Nephron progenitor cell (in vitro differentiated cells): Measurements from ENCODE around the gene PLXNC1.
"Not testable (repeated sequence)": the region's sequence is repeated elsewhere in the genome, so short reads cannot be mapped to it uniquely, and the experiment has no call there.

Source experiments
- DNase-seq: peaks from one replicate; pipeline ENCODE4 v3.0.0; 2021
- H3K27ac Mint-ChIP-seq: 2 replicates; pipeline ENCODE4 v1.8.0; 2021; ENCODE audit warnings: mild to moderate bottlenecking, moderate library complexity, mixed read lengths
- H3K27me3 Mint-ChIP-seq: 2 replicates; pipeline ENCODE4 v1.8.0; 2021; ENCODE audit warnings: mild to moderate bottlenecking, low read depth, mixed read lengths; ENCODE audit not compliant: poor library complexity
- H3K36me3 Mint-ChIP-seq: 2 replicates; pipeline ENCODE4 v1.8.0; 2021; ENCODE audit warnings: low read depth, mixed read lengths
- H3K4me1 Mint-ChIP-seq: 2 replicates; pipeline ENCODE4 v1.8.0; 2021; ENCODE audit warnings: mixed read lengths
- H3K4me3 Mint-ChIP-seq: 2 replicates; pipeline ENCODE4 v1.8.0; 2021; ENCODE audit warnings: mild to moderate bottlenecking, moderate library complexity, mixed read lengths
- H3K9me3 Mint-ChIP-seq: 2 replicates; pipeline ENCODE4 v1.8.0; 2021; ENCODE audit warnings: mild to moderate bottlenecking, moderate library complexity, mixed read lengths
- TF ChIP-seq, protein P1 (sequence below): fragments of 200-600 bp; sonication (generic); IDR thresholded peaks from 2 replicates; pipeline ENCODE4 v1.5.0; 2021; ENCODE audit warnings: antibody characterized with exemption

PLXNC1 gene

DNA sequence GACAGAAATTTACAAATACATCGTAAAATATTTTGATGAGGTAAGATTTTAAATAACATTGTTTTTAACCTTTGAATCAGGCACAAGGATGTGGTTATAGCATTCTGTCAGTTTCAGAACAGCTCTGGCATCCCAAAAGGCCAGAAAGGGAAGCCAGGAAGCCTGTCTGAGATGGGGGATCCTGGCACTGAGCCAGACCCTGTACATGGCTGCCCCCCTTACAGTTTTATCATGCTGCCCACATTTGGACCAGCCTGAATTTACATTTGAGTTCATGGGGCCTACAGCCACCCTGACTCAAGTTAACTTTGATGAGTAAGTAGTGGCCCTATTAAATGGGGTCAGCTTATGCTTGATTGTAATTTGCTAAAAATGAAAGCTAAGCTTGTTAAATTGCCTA is 155.6 kb downstream of the PLXNC1 start:
- TF ChIP-seq, protein P1, sequence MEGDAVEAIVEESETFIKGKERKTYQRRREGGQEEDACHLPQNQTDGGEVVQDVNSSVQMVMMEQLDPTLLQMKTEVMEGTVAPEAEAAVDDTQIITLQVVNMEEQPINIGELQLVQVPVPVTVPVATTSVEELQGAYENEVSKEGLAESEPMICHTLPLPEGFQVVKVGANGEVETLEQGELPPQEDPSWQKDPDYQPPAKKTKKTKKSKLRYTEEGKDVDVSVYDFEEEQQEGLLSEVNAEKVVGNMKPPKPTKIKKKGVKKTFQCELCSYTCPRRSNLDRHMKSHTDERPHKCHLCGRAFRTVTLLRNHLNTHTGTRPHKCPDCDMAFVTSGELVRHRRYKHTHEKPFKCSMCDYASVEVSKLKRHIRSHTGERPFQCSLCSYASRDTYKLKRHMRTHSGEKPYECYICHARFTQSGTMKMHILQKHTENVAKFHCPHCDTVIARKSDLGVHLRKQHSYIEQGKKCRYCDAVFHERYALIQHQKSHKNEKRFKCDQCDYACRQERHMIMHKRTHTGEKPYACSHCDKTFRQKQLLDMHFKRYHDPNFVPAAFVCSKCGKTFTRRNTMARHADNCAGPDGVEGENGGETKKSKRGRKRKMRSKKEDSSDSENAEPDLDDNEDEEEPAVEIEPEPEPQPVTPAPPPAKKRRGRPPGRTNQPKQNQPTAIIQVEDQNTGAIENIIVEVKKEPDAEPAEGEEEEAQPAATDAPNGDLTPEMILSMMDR = no peak
- no peak overlapping the region for H3K4me3 Mint-ChIP-seq
- no peaks in the 10 kb centered on the region for H3K27me3 Mint-ChIP-seq
- no peak overlapping the region for H3K27ac Mint-ChIP-seq
- DNase-seq = no peak
- H3K4me1 Mint-ChIP-seq = no peaks in the 10 kb centered on the region
- H3K36me3 Mint-ChIP-seq = peaks cover 56% of the 10 kb centered on the region
- no peaks in the 10 kb centered on the region for H3K9me3 Mint-ChIP-seq

DNA sequence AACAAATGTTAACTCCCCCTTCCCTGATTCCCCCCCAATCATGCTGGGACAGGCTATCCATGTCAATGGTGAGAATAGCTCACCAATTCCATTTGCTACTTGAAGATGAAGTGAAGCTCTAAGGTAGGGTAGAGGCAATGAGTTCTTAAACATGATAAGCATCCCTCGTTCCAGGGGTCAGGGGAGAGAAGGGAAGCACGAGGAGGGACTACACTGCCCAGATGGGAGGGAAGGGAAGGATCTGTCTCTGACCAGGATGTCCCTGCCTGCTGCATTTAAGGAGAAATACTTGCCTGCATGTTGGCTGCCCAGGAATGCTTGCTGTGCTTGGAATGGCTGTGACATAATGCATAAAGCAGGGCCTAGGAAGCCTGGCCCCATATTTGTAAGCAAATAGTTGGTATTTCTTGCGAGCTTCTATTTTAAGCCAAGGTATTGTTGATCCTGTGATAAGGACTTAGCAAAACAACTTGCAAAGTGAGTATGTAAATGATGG is 156.2 kb downstream of the PLXNC1 start:
- Mint-ChIP-seq H3K9me3 (no peaks in the 10 kb centered on the region), H3K27me3 (no peaks in the 10 kb centered on the region), H3K27ac (peak overlapping the region; percentile 74), H3K36me3 (peaks cover 59% of the 10 kb centered on the region), H3K4me1 (no peaks in the 10 kb centered on the region), H3K4me3 (no peak overlapping the region)
- TF ChIP-seq, protein P1 = no peak
- DNase-seq = no peak

- no peak overlapping the region for H3K4me3 Mint-ChIP-seq
- no peaks in the 10 kb centered on the region for H3K9me3 Mint-ChIP-seq
- H3K36me3 Mint-ChIP-seq = peaks cover 55% of the 10 kb centered on the region
- TF ChIP-seq, protein P1 = no peak
- H3K4me1 Mint-ChIP-seq = no peaks in the 10 kb centered on the region
- no peak overlapping the region for H3K27ac Mint-ChIP-seq
- no peak for DNase-seq
- no peaks in the 10 kb centered on the region for H3K27me3 Mint-ChIP-seq
Observed at GRCh38 chr12:94305130-94305957, 157.0 kb downstream of the PLXNC1 start.

DNA sequence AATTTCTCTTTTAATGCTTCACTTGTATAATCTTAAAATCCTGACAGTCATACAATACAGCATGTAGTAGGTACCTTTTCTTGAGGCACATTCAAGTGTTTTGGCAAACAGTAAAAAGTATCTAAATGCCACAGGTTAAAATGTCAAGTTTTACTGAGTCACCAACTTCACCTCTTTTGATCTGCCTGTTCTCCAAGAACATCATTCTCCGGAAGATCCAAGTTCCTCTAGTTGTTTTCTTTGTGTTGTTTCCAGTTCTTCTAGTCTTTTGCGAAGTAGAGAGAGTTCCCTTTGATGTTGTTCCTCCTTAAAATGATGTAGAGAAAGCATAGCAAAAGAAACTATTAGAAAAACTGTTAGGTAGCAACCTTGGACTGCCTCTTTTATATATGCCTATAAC is 160.2 kb downstream of the PLXNC1 start:
- no peak overlapping the region for H3K4me3 Mint-ChIP-seq
- peaks cover 66% of the 10 kb centered on the region for H3K36me3 Mint-ChIP-seq
- H3K4me1 Mint-ChIP-seq = no peaks in the 10 kb centered on the region
- H3K27me3 Mint-ChIP-seq = no peaks in the 10 kb centered on the region
- DNase-seq = no peak
- no peak overlapping the region for H3K27ac Mint-ChIP-seq
- H3K9me3 Mint-ChIP-seq = no peaks in the 10 kb centered on the region
- TF ChIP-seq, protein P1 = no peak

GRCh38 chr12:94309373-94309772 is 161.0 kb downstream of the PLXNC1 start:
- no peaks in the 10 kb centered on the region for H3K4me1 Mint-ChIP-seq
- H3K9me3 Mint-ChIP-seq = peaks cover 3% of the 10 kb centered on the region
- no peak overlapping the region for H3K4me3 Mint-ChIP-seq
- H3K27me3 Mint-ChIP-seq = no peaks in the 10 kb centered on the region
- TF ChIP-seq, protein P1 = no peak
- H3K27ac Mint-ChIP-seq = no peak overlapping the region
- peaks cover 72% of the 10 kb centered on the region for H3K36me3 Mint-ChIP-seq
- DNase-seq = no peak

GRCh38 chr12:94312378-94312777 is 164.0 kb downstream of the PLXNC1 start:
- Mint-ChIP-seq H3K4me1 (no peaks in the 10 kb centered on the region), H3K9me3 (peaks cover 15% of the 10 kb centered on the region), H3K4me3 (no peak overlapping the region), H3K27ac (no peak overlapping the region), H3K27me3 (no peaks in the 10 kb centered on the region), H3K36me3 (peaks cover 78% of the 10 kb centered on the region)
- no peak for DNase-seq
- TF ChIP-seq, protein P1 = no peak

- Mint-ChIP-seq H3K9me3 (peaks cover 57% of the 10 kb centered on the region), H3K36me3 (peaks cover 86% of the 10 kb centered on the region)
- not testable (repeated sequence) for H3K4me3 Mint-ChIP-seq, H3K27ac Mint-ChIP-seq, H3K27me3 Mint-ChIP-seq, DNase-seq, H3K4me1 Mint-ChIP-seq
Observed at GRCh38 chr12:94316600-94316999, 168.2 kb downstream of the PLXNC1 start.
